ENCODE results near the gene PIP. TPM values are rescaled to one million over a fixed set of nuclear protein-coding genes. Genes with fewer than 3 reads are reported as not detected.

Gene PIP
- total and polyA plus RNA-seq, 2 donors (not counting 3 experiments of a cell fraction or from before 2014, with no cell fraction given): not detected

- H2AFZ ChIP-seq (ENCODE audit: low read depth, low read length): no peak overlapping the region
- H3K4me2 ChIP-seq (ENCODE audit: insufficient read depth, low read length): no peak overlapping the region
- intact Hi-C loops (cut with micrococcal nuclease) (no loop called here), dilution Hi-C loops (cut with MboI; ENCODE audit: extremely low pct_ligation_motif_present, low sequenced_read_pairs) (no loop called here)
- DNase-seq (ENCODE audit: low read depth, low spot score) (no peak), FAIRE-seq (no peak)
- ChIA-PET POLR2A (no interaction called here), CTCF (interaction anchor here (1.0 kb wide), 1 partner anchor 29 kb away, joined by 3 read pairs; no protein-coding TSS in a partner anchor)
- BruUV-seq (replicated peaks): no TSS peak
- H3K4me3 ChIP-seq (replicated peaks in 1 of 3; ENCODE audit: insufficient read depth in 1 of 3, low read depth in 1 of 3, low read length in 3 of 3): no peak overlapping the region
- H3K9ac ChIP-seq (replicated peaks; ENCODE audit: extremely low read depth, insufficient read depth, low read length): no peak overlapping the region
- no peaks in the 10 kb centered on the region for H3K36me3 ChIP-seq (ENCODE audit: control insufficient read depth in 2 of 2, extremely low read depth in 1 of 2, insufficient read depth in 2 of 2, low read length in 2 of 2)
- TF ChIP-seq GATA2 (IDR thresholded peaks at IDR 0.05; ENCODE audit: insufficient read depth, insufficient read length, low read depth, low read length): no peak
- TF ChIP-seq EZH2 (IDR thresholded peaks at IDR 0.05; ENCODE audit: borderline replicate concordance, low read depth, low read length, severe bottlenecking): no peak
- no peak for TF ChIP-seq MAX (IDR thresholded peaks at IDR 0.05; ENCODE audit: insufficient read depth, insufficient read length)
- TF ChIP-seq POLR2A (IDR thresholded peaks at IDR 0.05; ENCODE audit: low read depth, low read length): no peak
- no peak for TF ChIP-seq POLR2AphosphoS5 (IDR thresholded peaks at IDR 0.05; ENCODE audit: insufficient read depth, low read depth, low read length)
- TF ChIP-seq CTCF (IDR thresholded peaks at IDR 0.05; ENCODE audit: extremely low read depth in 1 of 2, insufficient read depth in 1 of 2, low read depth in 1 of 2, low read length in 2 of 2): no peak
- no peak for TF ChIP-seq MYC (IDR thresholded peaks at IDR 0.05; ENCODE audit: low read depth, low read length)
- TF ChIP-seq FOS (IDR thresholded peaks at IDR 0.05; ENCODE audit: borderline replicate concordance, insufficient read depth, low read length): no peak
- TF ChIP-seq JUN (IDR thresholded peaks at IDR 0.05; ENCODE audit: borderline replicate concordance, insufficient read depth, insufficient read length, low read depth): no peak
- H3K79me2 ChIP-seq (ENCODE audit: control insufficient read depth, insufficient read depth, low read length): no peaks in the 10 kb centered on the region
- no peaks in the 10 kb centered on the region for H3K4me1 ChIP-seq (ENCODE audit: control insufficient read depth, extremely low read depth, insufficient read depth, low read length)
- H3K27ac ChIP-seq (ENCODE audit: insufficient read depth, low read depth, low read length): no peak overlapping the region
- H3K9me3 ChIP-seq (replicated peaks; ENCODE audit: control insufficient read depth, insufficient read depth, low read length): no peaks in the 10 kb centered on the region
- H4K20me1 ChIP-seq (replicated peaks; ENCODE audit: control insufficient read depth, extremely low read depth, insufficient read depth, low read length): no peaks in the 10 kb centered on the region
- no peaks in the 10 kb centered on the region for H3K9me1 ChIP-seq (replicated peaks; ENCODE audit: control insufficient read depth, extremely low read depth, insufficient read depth, low read length)
- H3K27me3 ChIP-seq (ENCODE audit: control insufficient read depth in 2 of 2, insufficient read depth in 2 of 2, low read length in 2 of 2): peaks cover 0 to 2% of the 10 kb centered on the region in 2 experiments
These were observed 53.7 kb downstream of the PIP start for GRCh38 chr7:143185551-143185950.
